HepG2 (cell line): Measurements from ENCODE around the gene RANBP3L. TPM values are rescaled to one million over a fixed set of nuclear protein-coding genes. Genes with fewer than 3 reads are reported as not detected.

Experiments
- ATF7-NPFF ChIP-seq: sonication (generic); formaldehyde crosslinking; IDR thresholded peaks from 2 replicates; pipeline ENCODE4 v1.8.1; 2023; ENCODE audit warnings: mild to moderate bottlenecking, low read depth, missing genetic modification reagents, moderate library complexity
- ATRX ChIP-seq: sonication (generic); formaldehyde crosslinking; IDR thresholded peaks from 2 replicates; pipeline ENCODE4 v1.4.0; 2020; ENCODE audit warnings: missing genetic modification reagents, borderline replicate concordance
- FOXC1 ChIP-seq: sonication (generic); formaldehyde crosslinking; IDR thresholded peaks from 2 replicates; pipeline ENCODE4 v1.8.0; 2022; ENCODE audit warnings: mild to moderate bottlenecking, missing genetic modification reagents, borderline replicate concordance
- HNF1A ChIP-seq, 2 experiments: sonication (generic) in 1 of 2; formaldehyde crosslinking in 1 of 2; IDR thresholded peaks; 2 replicates each; pipeline versions ENCODE4 v1.4.0 to v1.6.1; 2016 to 2020; ENCODE audit warnings: borderline replicate concordance in 1 of 2, low read depth in 1 of 2, mild to moderate bottlenecking in 1 of 2, missing genetic modification reagents in 1 of 2
- KLF6 ChIP-seq: IDR thresholded peaks from 2 replicates; pipeline ENCODE4 v1.8.0; 2016; ENCODE audit warnings: missing biosample characterization, missing genetic modification reagents
- NFKB2 ChIP-seq: sonication (generic); formaldehyde crosslinking; IDR thresholded peaks from 2 replicates; pipeline ENCODE4 v1.4.0; 2020; ENCODE audit warnings: missing genetic modification reagents, borderline replicate concordance
- SKIL ChIP-seq: sonication (generic); formaldehyde crosslinking; IDR thresholded peaks from 2 replicates; pipeline ENCODE4 v1.8.0; 2022; ENCODE audit warnings: missing genetic modification reagents, mild to moderate bottlenecking, moderate library complexity, borderline replicate concordance
- ZFYVE20 ChIP-seq: sonication (generic); formaldehyde crosslinking; IDR thresholded peaks from 2 replicates; pipeline ENCODE4 v1.8.0; 2023; ENCODE audit warnings: low read depth, mild to moderate bottlenecking, moderate library complexity, missing genetic modification reagents, borderline replicate concordance
- ZKSCAN1 ChIP-seq: fragments of 150-350 bp; IDR thresholded peaks from 2 replicates; pipeline ENCODE4 v1.6.1; 2014; ENCODE audit warnings: low read length
- ZNF407 ChIP-seq: sonication (generic); formaldehyde crosslinking; IDR thresholded peaks from one replicate; pipeline ENCODE4 v1.5.1; 2020; ENCODE audit warnings: mild to moderate bottlenecking, missing genetic modification reagents; ENCODE audit errors: not compliant biosample characterization
- ZNF546 ChIP-seq: sonication (generic); formaldehyde crosslinking; conservative IDR thresholded peaks from 2 replicates; pipeline ENCODE4 v1.8.1; 2023; ENCODE audit warnings: mild to moderate bottlenecking, missing genetic modification reagents
- ZNF670 ChIP-seq: sonication (generic); formaldehyde crosslinking; IDR thresholded peaks from 2 replicates; pipeline ENCODE4 v1.8.0; 2022; ENCODE audit warnings: mild to moderate bottlenecking, missing genetic modification reagents, borderline replicate concordance
- polyA plus RNA-seq, 8 experiments: library from polyadenylated mRNA; depleted of rRNA in 3 of 8; stranded (reverse) in 7 of 8; unstranded in 1 of 8; fragments of >200 nt; fragmentation: Illumina TruSeq in 4 of 8; extraction: Trizol in 4 of 8; gene quantifications; 2 replicates each; pipeline versions ENCODE4 v1.2.1 to v1.2.3, GENCODE V29; 2011 to 2016; ENCODE audit warnings: low read depth in 4 of 8, missing spikeins in 1 of 8, mixed read lengths in 1 of 8; ENCODE audit not compliant: insufficient read depth in 1 of 8
- total RNA-seq, 5 experiments: library from RNA; depleted of rRNA; stranded (reverse); fragments of >200 nt; fragmentation: Illumina TruSeq; extraction: Trizol; gene quantifications; 2 replicates each; pipeline ENCODE4 v1.2.3, GENCODE V29; 2016; ENCODE audit warnings: low read depth in 1 of 5

Gene RANBP3L
- total and polyA plus RNA-seq, 2 of the 13 experiments (the other 11 are each of a cell fraction or from before 2014, with no cell fraction given), result 0.09 TPM; not detected in 1

GRCh38 chr5:36239370-36240293, 62.1 kb downstream of the RANBP3L start (continued):
- TF ChIP-seq ZNF407 (CRISPR knock-in tag) (no peak), HNF1A (IDR thresholded peaks at IDR 0.05; ENCODE audit: low read depth) (0 out of 2 replicates have a peak, but pooled peaks have one; percentile 46), HNF1A (CRISPR knock-in tag; IDR thresholded peaks at IDR 0.05; ENCODE audit: borderline replicate concordance) (peak; percentile 60; the same call in 1 of the 2 replicates), ZKSCAN1 (no peak), ATRX (no peak), ZNF670 (CRISPR knock-in tag) (no peak; the same call in 1 of the 2 replicates), KLF6 (CRISPR knock-in tag) (no peak), ZNF546 (CRISPR knock-in tag) (no peak), NFKB2 (CRISPR knock-in tag) (no peak), ATF7-NPFF (CRISPR knock-in tag) (no peak), FOXC1 (CRISPR knock-in tag) (no peak), SKIL (CRISPR knock-in tag) (no peak), ZFYVE20 (CRISPR knock-in tag) (no peak)
